Limb (tissue), 2 donors: ENCODE results near the gene CARD6.
"Not testable (repeated sequence)": the region's sequence is repeated elsewhere in the genome, so short reads cannot be mapped to it uniquely, and the experiment has no call there.

ENCODE experiments used
- DNase-seq, 2 donors: peaks; one replicate each; pipeline ENCODE4 v3.0.0-alpha.2; 2016; ENCODE audit errors: extremely low spot score in 2 of 2

CARD6 gene, protein sequence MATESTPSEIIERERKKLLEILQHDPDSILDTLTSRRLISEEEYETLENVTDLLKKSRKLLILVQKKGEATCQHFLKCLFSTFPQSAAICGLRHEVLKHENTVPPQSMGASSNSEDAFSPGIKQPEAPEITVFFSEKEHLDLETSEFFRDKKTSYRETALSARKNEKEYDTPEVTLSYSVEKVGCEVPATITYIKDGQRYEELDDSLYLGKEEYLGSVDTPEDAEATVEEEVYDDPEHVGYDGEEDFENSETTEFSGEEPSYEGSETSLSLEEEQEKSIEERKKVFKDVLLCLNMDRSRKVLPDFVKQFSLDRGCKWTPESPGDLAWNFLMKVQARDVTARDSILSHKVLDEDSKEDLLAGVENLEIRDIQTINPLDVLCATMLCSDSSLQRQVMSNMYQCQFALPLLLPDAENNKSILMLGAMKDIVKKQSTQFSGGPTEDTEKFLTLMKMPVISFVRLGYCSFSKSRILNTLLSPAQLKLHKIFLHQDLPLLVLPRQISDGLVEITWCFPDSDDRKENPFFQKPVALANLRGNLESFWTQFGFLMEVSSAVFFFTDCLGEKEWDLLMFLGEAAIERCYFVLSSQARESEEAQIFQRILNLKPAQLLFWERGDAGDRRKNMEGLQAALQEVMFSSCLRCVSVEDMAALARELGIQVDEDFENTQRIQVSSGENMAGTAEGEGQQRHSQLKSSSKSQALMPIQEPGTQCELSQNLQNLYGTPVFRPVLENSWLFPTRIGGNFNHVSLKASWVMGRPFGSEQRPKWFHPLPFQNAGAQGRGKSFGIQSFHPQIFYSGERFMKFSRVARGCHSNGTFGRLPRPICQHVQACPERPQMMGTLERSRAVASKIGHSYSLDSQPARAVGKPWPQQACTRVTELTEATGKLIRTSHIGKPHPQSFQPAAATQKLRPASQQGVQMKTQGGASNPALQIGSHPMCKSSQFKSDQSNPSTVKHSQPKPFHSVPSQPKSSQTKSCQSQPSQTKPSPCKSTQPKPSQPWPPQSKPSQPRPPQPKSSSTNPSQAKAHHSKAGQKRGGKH

GRCh38 chr5:40841068-40841805 lies at the start of gene CARD6:
Gene CARD6, plus strand, starts transcription at chr5:40841367. Its CDS starts 16 bp downstream, at chr5:40841383.
- DNase-seq, result no peak

GRCh38 chr5:40791715-40792139 lies 49.4 kb upstream of the CARD6 start:
- DNase-seq, result no peak

GRCh38 chr5:40792691-40793090 lies 48.5 kb upstream of the CARD6 start:
- DNase-seq, result not testable (repeated sequence)

DNA sequence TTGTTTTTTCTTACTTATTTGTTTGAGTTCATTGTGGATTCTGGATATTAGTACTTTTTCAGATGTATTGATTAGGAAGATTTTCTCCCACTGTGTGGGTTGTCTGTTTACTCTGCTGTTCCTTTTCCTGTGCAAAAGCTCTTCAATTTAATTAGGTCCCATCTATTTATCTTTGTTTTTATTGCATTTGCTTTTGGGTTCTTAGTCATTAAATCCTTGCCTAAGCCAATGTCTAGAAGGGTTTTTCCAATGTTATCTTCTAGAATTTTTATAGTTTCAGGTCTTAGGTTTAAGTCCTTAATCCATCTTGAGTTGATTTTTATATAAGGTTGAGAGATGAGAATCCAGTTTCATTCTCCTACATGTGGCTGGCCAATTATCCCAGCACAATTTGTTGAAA lies 46.8 kb upstream of the CARD6 start:
- DNase-seq, result not testable (repeated sequence)

DNA sequence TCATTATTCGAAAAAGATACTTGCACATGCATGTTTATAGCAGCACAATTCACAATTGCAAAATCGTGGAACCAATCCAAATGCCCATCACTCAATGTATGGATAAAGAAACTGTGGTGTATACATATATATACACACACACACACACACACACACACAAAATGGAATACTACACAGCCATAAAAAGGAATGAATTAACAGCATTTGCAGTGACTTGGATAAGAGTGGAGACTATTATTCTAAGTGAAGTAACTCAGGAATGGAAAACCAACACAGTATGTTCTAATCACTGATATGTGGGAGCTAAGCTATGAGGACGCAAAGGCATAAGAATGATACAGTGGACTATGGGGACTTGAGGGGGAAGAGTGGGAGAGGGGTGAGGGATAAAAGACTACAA lies 46.3 kb upstream of the CARD6 start:
- not testable (repeated sequence) for DNase-seq

GRCh38 chr5:40796487-40796889 lies 44.7 kb upstream of the CARD6 start:
- DNase-seq, result no peak

GRCh38 chr5:40797273-40798011 lies 43.7 kb upstream of the CARD6 start:
- peak; percentile 39 to 81 for DNase-seq

GRCh38 chr5:40798012-40798800 lies 43.0 kb upstream of the CARD6 start, which contains the start of gene PRKAA1:
Gene PRKAA1, minus strand, starts transcription at chr5:40798374. Its CDS starts 185 bp downstream, at chr5:40798189.
- DNase-seq, result peak; percentile 92 to 97

DNA sequence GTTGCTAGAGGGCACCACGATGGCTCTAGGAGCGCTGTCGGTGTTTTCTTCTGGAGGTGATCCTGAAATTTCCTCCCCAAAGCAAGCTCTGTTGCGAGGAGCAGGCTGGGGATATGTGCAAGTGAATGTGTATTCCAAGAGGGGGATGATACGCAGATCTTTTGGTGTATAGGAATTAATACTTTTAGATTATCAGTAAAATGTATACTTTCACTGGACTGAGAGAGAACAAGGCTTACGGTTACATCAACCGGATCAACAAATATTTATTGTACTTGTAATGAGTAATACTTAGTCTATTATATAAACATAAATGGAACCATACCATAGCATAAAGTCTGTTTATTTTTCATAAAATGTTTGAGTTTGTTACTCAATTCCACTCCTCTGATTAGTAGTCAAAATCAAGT lies 42.4 kb upstream of the CARD6 start:
- DNase-seq, result no peak

- no peak for DNase-seq
Measured at GRCh38 chr5:40799258-40799657, 41.9 kb upstream of the CARD6 start.

DNA sequence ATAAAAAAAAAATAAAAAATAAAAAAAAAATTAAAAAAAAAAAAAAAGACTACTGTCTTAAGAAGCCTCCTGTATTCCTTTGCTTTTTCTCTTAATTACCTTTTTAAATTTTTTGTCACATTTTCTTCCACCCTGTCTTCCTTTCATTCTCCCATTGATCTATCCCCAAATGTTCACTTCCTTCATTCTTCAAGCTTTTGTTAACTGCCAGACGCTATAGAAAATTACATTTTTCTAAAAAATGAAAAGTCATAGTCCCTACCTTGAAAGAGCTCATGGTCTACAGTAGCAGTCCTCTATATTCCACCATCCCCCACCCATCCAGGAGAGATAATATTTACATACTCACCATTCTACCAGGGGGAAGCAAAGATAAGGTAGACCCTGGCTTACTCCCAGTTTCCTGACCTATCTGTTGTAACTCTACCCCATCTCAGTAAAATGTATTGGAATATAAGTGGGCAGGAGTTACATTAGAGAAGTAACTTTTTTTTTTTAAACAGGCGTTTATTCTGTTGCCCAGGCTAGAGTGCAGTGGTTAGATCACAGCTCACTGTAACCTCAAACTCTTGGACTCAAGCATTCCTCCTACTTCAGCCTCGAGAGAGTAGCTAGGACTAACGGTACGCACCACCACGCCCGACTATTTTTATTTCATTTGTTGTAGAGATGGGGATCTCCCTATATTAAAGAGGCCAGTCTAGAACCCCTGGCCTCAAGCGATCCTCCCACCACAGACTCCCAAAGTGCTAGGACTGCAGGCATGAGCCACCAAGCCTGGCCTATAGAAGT lies 39.2 kb upstream of the CARD6 start:
- no peak for DNase-seq

- no peak for DNase-seq
Measured at GRCh38 chr5:40812125-40812524, 29.0 kb upstream of the CARD6 start.

- no peak for DNase-seq
Measured at GRCh38 chr5:40813698-40814281, 27.4 kb upstream of the CARD6 start.

DNA sequence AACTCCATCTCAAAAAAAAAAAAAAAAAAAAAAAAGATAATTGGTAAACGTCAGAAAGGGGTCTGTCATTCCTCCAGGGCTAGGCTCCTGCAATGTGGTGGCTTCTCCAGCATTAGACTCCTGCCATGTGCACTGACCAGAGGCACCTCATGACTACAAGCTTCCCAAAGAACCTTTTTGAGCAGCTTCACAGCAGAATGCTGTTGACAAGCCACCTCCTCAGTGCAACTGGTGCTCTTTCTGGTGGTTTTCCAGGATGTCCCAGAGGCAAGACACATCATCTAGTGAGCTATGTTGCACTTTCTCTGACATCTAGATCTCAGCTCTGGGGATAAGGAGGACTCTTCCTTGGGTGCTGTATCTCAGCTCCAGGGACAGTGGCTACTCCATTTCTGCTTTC lies 17.7 kb upstream of the CARD6 start:
- no peak for DNase-seq

- DNase-seq, result not testable (repeated sequence)
Measured at GRCh38 chr5:40825461-40826043, 15.6 kb upstream of the CARD6 start.

- no peak for DNase-seq
Measured at GRCh38 chr5:40826489-40827187, 14.5 kb upstream of the CARD6 start.

- DNase-seq, result no peak
Measured at GRCh38 chr5:40827188-40827977, 13.8 kb upstream of the CARD6 start.
